ENCODE measurements around the gene NARS2. TPM values are rescaled to one million over a fixed set of nuclear protein-coding genes. Genes with fewer than 3 reads are reported as not detected.

Gene NARS2
- total and polyA plus RNA-seq, 9 of the 15 experiments (the other 6 are each of a cell fraction or from before 2014, with no cell fraction given): 26.8 to 48.0 (median 34.2) TPM

GRCh38 chr11:78417888-78418583, 156.6 kb downstream of the NARS2 start:
- H3K9me1 ChIP-seq (ENCODE audit: control insufficient read depth, insufficient read depth, low read length): no peaks in the 10 kb centered on the region
- peak overlapping the region; percentile 82 for H3K27ac ChIP-seq (ENCODE audit: extremely low read depth, low read depth, low read length)
- H3K27me3 ChIP-seq (ENCODE audit: control insufficient read depth in 2 of 2, insufficient read depth in 2 of 2, low read length in 2 of 2): no peaks in the 10 kb centered on the region
- H3K4me3 ChIP-seq: peak overlapping the region; percentile 40
- peak overlapping the region; percentile 79 for H2AFZ ChIP-seq (ENCODE audit: low read depth, low read length)
- TSS peak; percentile 89 for BruUV-seq (replicated peaks)
- peak overlapping the region; percentile 89 to 93 for H3K9ac ChIP-seq (ENCODE audit: insufficient read depth in 1 of 2, low read depth in 2 of 2, low read length in 2 of 2)
- WGBS (ENCODE audit: insufficient coverage, low coverage, missing lambda C conversion rate): under 1% methylated on average over 26 of the region's 68 CpGs
- intact Hi-C loops (cut with micrococcal nuclease): loop anchor here (1.0 to 5.0 kb wide), 3 partner anchors 128 to 276 kb away; no protein-coding TSS in a partner anchor
- CTCF ChIA-PET (ENCODE audit: low intra/inter-chr PET ratio): interaction anchor here (0.6 to 0.9 kb wide), 3 partner anchors 117 to 147 kb away, joined by 3 to 6 read pairs (median 3); no protein-coding TSS in a partner anchor
- peaks cover 23 to 36% of the 10 kb centered on the region in 2 experiments for H3K4me1 ChIP-seq (replicated peaks in 1 of 2; ENCODE audit: control insufficient read depth in 2 of 2, insufficient read depth in 2 of 2, low read length in 2 of 2)
- FAIRE-seq (no peak), ATAC-seq (peak; percentile 69), DNase-seq (ENCODE audit: extremely low read depth in 1 of 4, low spot score in 3 of 4) (peak; percentile 88 to 91 (median 90))
- no peaks in the 10 kb centered on the region; the same call in 2 of the 3 replicates for H3K36me3 ChIP-seq (ENCODE audit: control insufficient read depth, insufficient read depth, low read length)
- H3K79me2 ChIP-seq (ENCODE audit: control insufficient read depth, insufficient read depth, low read length): peaks cover 45% of the 10 kb centered on the region
- in situ Hi-C loops (cut with MboI): no loop called here
- H3K4me2 ChIP-seq (ENCODE audit: insufficient read depth, low read length): peak overlapping the region; percentile 86
- POLR2A ChIA-PET: interaction anchor here (0.6 to 2.1 kb wide), 21 partner anchors 11 to 343 kb away, joined by 3 to 13 read pairs (median 3); partner anchors contain the start of gene KCTD21
- H3K9me3 ChIP-seq (replicated peaks; ENCODE audit: control insufficient read depth, insufficient read depth, low read depth, low read length): no peaks in the 10 kb centered on the region
- no peaks in the 10 kb centered on the region for H4K20me1 ChIP-seq (replicated peaks; ENCODE audit: control insufficient read depth, insufficient read depth, low read length)
- 0 out of 2 replicates have a peak, but pooled peaks have one; percentile 32 for TF ChIP-seq ZBED1 (IDR thresholded peaks at IDR 0.05)
- no peak for TF ChIP-seq TRIM24 (IDR thresholded peaks at IDR 0.05)
- TF ChIP-seq CREBBP (IDR thresholded peaks at IDR 0.05; ENCODE audit: low read depth, low read length): no peak
- peak; percentile 57; the same call in 1 of the 2 replicates for TF ChIP-seq ARID4B (CRISPR knock-in tag; IDR thresholded peaks at IDR 0.05)
- TF ChIP-seq RBFOX2 (IDR thresholded peaks at IDR 0.05; ENCODE audit: low read depth, low read length): peak; percentile 81
- TF ChIP-seq ZBTB33 (CRISPR knock-in tag; IDR thresholded peaks at IDR 0.05): peak; percentile 78; the same call in 1 of the 2 replicates
- TF ChIP-seq PML (IDR thresholded peaks at IDR 0.05; ENCODE audit: low read length): peak; percentile 58; the same call in 1 of the 2 replicates
- peak; percentile 79 for TF ChIP-seq THAP12 (CRISPR knock-in tag; IDR thresholded peaks at IDR 0.05)
- no peak for TF ChIP-seq CHD2 (IDR thresholded peaks at IDR 0.05; ENCODE audit: low read depth, low read length)
- TF ChIP-seq ZBTB17 (CRISPR knock-in tag; IDR thresholded peaks at IDR 0.05): peak; percentile 83
- TF ChIP-seq SMAD2 (IDR thresholded peaks at IDR 0.05; ENCODE audit: low read depth, low read length): no peak
- TF ChIP-seq E2F3 (CRISPR knock-in tag; IDR thresholded peaks at IDR 0.05): 0 out of 2 replicates have a peak, but pooled peaks have one; percentile 15

Data from K562 (cell line).